GM21786 (cell line): ENCODE measurements around the gene CASP3.
A peak's percentile ranks its signal among the peaks of the same experiment; 100 is the strongest.
"Not testable (repeated sequence)": the region's sequence is repeated elsewhere in the genome, so short reads cannot be mapped to it uniquely, and the experiment has no call there.

Experiments
- ATAC-seq: cut with Tn5 transposase; IDR thresholded peaks from one replicate; pipeline ENCODE4 v1.9.1; 2021; ENCODE audit not compliant: unreplicated experiment

The CASP3 gene

GRCh38 chr4:184664445-184665210 is 15.4 kb upstream of the CASP3 start:
- ATAC-seq: no peak

DNA sequence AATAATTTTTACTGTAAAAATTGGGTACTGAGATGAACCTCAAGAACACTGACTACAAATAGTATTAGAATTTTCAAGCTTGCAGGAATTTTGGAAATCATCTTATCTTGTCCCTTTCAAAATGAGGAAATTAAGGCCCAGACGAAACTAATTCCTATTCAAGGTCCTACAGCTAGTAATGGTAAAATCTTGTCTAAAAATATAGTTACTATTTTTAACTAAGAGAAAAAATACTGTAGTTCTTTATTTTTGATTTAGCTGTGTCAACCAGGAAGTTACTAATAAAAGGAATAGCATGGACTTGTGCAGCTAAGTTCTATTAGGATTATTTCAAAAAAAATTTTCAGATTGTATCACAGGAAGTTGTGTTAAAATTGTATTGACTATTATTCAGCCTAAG is 13.0 kb upstream of the CASP3 start:
- ATAC-seq: no peak

DNA sequence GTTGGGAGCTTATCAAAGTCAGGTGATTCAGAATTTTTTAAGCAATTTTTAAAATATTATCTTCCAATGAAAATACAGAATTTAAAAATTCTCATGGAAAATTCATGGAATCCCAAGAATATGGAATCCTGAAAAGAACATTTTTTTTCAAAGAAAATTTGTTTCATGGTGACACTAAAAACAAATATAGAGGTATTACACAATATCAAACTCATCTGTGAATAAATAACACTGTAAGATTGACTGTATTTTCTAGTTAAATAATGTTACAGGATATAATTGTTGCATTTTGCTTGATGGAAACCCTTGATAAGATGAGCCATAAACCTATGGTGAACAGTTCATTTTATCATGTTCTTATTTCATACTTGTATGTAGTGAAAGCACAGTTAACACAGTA is 11.7 kb upstream of the CASP3 start:
- ATAC-seq: no peak

GRCh38 chr4:184657820-184658219 is 8.6 kb upstream of the CASP3 start:
- not testable (repeated sequence) for ATAC-seq

DNA sequence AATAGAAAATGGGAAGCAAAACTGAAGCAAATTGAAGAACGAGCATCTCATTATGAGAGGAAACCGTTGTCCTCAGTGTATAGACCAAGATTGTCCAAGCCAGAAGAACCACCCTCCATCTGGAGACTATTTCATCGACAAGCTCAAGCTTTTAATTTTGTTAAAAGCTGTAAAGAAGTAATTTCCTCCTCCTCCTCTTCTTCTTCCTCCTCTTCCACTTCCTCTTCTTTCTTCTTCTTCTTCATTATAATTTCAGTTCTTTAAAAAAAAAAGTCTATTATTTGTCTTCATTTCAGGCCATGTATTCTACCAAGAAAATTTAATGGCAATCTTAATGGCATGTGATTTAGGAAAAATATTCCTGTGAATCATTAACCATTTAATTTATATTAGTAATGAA is 7.9 kb upstream of the CASP3 start:
- no peak for ATAC-seq

DNA sequence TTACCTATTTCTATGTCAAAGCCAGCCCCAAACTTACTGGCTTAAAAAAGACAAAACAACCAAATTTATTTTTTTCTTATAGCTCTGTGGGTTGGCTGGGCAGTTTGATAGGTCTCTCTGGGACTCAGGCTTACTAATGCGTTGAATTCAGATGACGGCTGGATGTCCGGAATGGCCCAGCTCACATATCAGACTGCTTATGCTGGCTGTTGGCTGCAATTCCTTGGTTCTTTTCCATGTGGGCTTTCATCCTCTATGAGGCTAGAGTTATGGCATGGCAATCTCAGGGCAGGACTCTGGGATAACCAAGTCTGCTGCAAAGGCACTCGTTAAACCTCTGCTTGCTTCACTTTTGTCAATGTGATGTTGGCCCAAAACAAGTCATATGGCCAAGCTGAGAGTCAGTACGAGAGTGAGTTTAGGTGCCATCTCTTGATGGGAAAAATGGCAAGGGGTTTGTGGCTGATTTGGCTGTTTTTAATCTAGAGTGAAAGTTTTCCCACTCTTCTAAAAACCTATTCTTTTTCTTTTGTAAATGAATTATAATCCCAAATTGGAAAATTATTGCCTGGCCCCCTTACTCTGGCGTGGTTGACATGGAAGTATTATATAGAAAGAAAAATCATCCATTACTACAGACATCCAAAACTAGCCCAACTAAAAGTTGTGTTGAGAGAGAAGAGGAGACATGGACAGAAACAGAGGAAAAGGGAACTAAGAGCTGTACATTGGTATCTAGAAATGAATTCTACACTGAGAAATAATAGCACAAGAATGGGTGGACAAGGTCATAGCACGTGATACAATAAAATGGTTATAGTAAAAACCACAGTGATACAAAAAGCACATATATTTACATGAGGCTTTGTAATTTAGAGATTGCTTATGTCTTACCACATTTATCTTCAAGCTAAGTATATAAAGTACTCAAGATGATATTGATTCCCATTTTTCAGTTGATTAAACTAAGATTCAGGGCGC is 6.9 kb upstream of the CASP3 start:
- ATAC-seq: no peak

GRCh38 chr4:184653650-184654049 is 4.4 kb upstream of the CASP3 start:
- no peak for ATAC-seq

GRCh38 chr4:184652681-184653080 is 3.4 kb upstream of the CASP3 start:
- ATAC-seq: not testable (repeated sequence)

- no peak for ATAC-seq
Observed at GRCh38 chr4:184651899-184652298, 2.7 kb upstream of the CASP3 start.

DNA sequence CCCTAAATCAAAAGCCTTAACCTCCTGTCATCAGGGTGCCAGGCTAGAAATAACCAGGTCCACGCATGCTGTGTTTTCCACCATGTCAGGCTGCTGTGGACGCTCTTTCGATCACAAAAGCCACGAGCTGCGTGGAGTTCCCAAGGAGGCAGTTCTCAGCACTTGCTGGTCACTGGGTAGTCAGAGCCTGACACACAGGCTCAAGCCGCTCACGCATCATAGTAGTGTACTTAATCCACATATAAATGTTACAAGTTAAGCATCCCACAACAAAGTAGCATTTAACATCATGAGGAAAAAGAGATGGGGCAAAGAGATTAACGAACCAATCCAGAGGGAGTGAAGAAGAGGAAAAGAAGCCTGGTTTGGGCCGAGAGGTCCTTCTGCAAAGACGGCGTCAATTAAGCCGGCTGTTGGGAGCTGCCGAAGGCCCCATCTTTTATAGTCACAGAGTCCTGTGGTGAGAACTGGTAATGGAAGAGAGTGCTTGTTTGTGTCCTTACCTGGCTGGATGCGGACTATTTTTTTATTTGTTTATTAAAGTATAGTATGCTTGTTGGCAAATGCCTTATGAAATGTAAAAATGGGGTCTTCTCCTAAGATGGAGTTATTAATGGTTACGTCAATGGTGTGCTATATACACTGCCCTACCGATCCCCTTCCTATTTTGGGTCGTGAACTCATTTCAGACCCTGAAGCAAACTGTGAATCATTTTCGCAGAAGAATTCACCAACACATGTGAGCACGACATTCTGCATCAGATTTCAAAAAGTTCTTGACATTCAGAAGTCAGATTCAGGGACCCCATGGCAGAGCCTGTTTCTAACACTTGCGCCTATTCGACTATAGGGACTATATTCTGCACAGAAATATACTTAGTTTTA is 966 bp upstream of the CASP3 start:
- peak; percentile 1 for ATAC-seq

DNA sequence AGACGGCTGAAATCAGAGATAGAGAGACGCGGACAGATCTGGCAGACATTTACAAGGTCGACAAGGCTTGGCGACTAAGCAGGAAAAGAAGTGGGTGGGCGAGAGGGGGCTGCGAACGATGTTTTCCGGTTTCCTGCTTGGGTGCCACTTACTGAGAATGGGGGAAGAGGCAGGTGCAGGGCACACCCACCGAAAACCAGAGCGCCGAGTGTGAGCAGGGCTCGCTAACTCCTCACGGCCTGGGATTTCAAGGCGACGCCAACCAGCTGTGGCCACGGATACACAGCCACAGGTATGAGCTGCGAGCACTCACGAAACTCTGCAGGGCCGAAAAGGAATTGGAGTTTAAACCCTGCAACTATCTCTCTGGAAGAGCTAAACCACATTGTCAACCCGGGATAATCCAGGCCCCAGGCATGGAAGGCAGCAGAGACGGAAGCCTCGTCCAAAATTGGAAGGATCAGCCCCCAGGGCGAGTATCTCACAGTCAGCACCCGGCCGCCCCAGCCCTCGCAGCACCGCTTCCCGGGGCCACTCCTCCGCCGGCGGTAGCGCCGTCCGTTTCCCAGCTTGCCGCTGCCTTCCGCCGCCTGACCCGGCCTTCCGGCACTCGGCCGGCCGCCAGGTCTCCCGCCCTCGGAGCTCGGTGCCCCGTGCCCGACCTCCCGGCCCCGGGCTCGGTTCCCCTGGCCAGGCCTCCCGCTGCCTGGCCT is 778 bp downstream of the CASP3 start:
- peak; percentile 26 for ATAC-seq

GRCh38 chr4:184648054-184648312 is 1.3 kb downstream of the CASP3 start:
- no peak for ATAC-seq

GRCh38 chr4:184647266-184648053 is 1.8 kb downstream of the CASP3 start:
- ATAC-seq: no peak

GRCh38 chr4:184645904-184646610 is 3.2 kb downstream of the CASP3 start:
- no peak for ATAC-seq

GRCh38 chr4:184644553-184645307 is 4.5 kb downstream of the CASP3 start:
- no peak for ATAC-seq

- no peak for ATAC-seq
Observed at GRCh38 chr4:184643731-184644130, 5.5 kb downstream of the CASP3 start.

DNA sequence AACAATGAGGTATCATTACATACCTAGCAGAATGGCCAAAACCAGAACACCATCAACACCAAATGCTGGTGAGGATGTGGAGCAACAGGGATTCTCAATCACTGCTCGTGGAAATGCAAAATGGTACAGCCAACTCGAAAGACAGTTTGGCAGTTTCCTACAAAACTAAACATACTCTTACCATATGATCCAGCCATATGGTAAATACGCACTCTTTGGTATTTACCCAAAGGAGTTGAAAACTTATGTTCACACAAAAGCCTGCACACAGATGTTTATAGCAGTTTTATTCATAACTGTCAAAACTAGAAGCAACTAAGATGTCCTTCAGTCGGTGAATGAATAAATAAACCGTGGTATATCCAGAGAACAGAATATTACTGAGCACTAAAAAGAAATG is 7.8 kb downstream of the CASP3 start:
- no peak for ATAC-seq

GRCh38 chr4:184641022-184641421 is 8.2 kb downstream of the CASP3 start:
- ATAC-seq: no peak

DNA sequence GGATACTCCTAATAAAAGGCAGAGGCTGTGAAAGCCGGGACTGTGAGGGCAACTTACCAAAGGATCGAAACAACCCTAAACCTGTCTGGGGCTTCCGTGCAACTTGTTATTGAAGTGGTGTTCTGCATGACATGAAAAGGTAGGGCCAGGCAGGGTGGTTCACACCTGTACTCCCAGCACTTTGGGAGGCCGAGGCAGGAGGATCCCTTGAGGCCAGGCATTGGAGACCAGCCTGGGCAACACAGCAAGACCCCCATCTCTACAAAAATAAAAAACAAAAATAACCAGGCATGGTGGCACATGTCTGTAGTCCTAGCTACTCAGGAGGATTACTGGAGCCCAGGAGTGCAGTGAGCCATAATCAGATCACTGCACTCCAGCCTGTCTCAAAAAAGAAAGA is 12.3 kb downstream of the CASP3 start:
- ATAC-seq: no peak
